ENCODE results near the gene ATOH1. TPM values are rescaled to one million over a fixed set of nuclear protein-coding genes. Genes with fewer than 3 reads are reported as not detected.

ATOH1 gene
- total and polyA plus RNA-seq, 2 of the 4 experiments (the other 2 are of a cell fraction) = not detected

DNA sequence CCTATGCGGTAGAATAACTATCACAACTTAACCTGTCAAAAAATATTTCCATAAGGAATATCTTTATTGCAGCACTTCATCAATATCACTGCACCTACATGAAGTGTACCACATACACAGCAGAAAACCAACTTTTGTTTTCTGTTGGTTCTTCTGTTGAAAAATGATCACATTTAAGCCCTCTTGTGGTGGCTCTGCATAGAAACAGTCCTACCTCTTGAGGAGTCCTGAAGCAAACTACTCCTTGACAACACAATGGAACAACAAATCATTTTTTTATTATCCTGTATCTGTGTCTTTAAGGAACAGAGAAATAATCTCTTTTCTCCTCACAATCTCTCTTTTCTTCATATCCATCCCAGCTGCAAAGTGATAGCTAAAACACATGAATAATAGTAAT, 39.8 kb upstream of the ATOH1 start:
- Histone ChIP-seq H2AK9ac (replicated peaks; ENCODE audit: low read depth, low read length, poor library complexity) (no peak overlapping the region), H2BK15ac (ENCODE audit: low read depth, low read length) (no peak overlapping the region), H3K36me3 (ENCODE audit: control insufficient read depth, insufficient read depth, low read length) (no peaks in the 10 kb centered on the region), H3K27me3 (ENCODE audit: control insufficient read depth, insufficient read depth, low read length) (peaks cover 4% of the 10 kb centered on the region; the same call in 1 of the 2 replicates), H3K9me3 (ENCODE audit: control insufficient read depth, insufficient read depth, low read length) (no peaks in the 10 kb centered on the region), H2BK5ac (ENCODE audit: low read depth, low read length, poor library complexity, severe bottlenecking) (no peak overlapping the region), H4K8ac (ENCODE audit: low read depth in 2 of 2, low read length in 2 of 2) (no peak overlapping the region), H2AK5ac (ENCODE audit: low read depth, low read length) (no peak overlapping the region), H3K23ac (ENCODE audit: low read depth, low read length) (no peak overlapping the region), H2BK120ac (ENCODE audit: low read depth, low read length) (no peak overlapping the region), H3K27ac (ENCODE audit: insufficient read depth, low read length) (no peak overlapping the region), H3K56ac (ENCODE audit: extremely low read depth, insufficient read depth, low read length) (no peak overlapping the region), H3K14ac (replicated peaks; ENCODE audit: low read depth, low read length) (no peak overlapping the region), H3K18ac (ENCODE audit: low read depth, low read length) (no peak overlapping the region), H4K5ac (ENCODE audit: low read depth, low read length) (no peak overlapping the region), H3K4me3 (ENCODE audit: insufficient read depth, low read depth, low read length) (no peak overlapping the region), H3K9ac (ENCODE audit: low read depth, low read length) (no peak overlapping the region), H3K79me1 (ENCODE audit: low read depth in 1 of 2, low read length in 2 of 2) (no peaks in the 10 kb centered on the region), H3K9me1 (ENCODE audit: insufficient read depth, low read length) (no peaks in the 10 kb centered on the region), H3K4me1 (ENCODE audit: control insufficient read depth, insufficient read depth, low read length) (no peaks in the 10 kb centered on the region), H2AFZ (replicated peaks; ENCODE audit: low read length, poor library complexity) (no peak overlapping the region), H3K4me2 (ENCODE audit: low read depth, low read length) (no peak overlapping the region), H4K20me1 (ENCODE audit: insufficient read depth, low read length) (no peaks in the 10 kb centered on the region), H2BK20ac (ENCODE audit: low read depth, low read length) (no peak overlapping the region), H4K91ac (ENCODE audit: insufficient read depth, low read depth, low read length) (no peak overlapping the region), H3K4ac (ENCODE audit: low read depth, low read length) (no peak overlapping the region)
- POLR2A ChIA-PET (ENCODE audit: unreplicated experiment) = no interaction called here
- in situ Hi-C loops (cut with MboI; ENCODE audit: low sequenced_read_pairs) (loop anchor here (25.0 kb wide), 1 partner anchor 1324 kb away; no protein-coding TSS in a partner anchor), dilution Hi-C loops (cut with HindIII; ENCODE audit: low sequenced_read_pairs, unreplicated experiment) (no loop called here), intact Hi-C loops (cut with micrococcal nuclease) (loop anchor here (5.0 kb wide), 1 partner anchor 664 kb away; the partner anchor contains the start of gene PDLIM5)
- ATAC-seq (ENCODE audit: low read depth) = peak; percentile 63
- WGBS, 2 experiments (ENCODE audit: extremely low coverage in 2 of 2, insufficient read length in 1 of 2) = no CpG with 5 or more reads among the region's 1 CpG
- peak; percentile 10 for DNase-seq
- BruUV-seq (replicated peaks) = no TSS peak
- TF ChIP-seq SMC3 (IDR thresholded peaks at IDR 0.05; ENCODE audit: low read depth, low read length) (peak; percentile 23; the same call in 1 of the 2 replicates), CEBPB (IDR thresholded peaks at IDR 0.05; ENCODE audit: low read depth, low read length) (no peak)
- TF ChIP-seq, protein P1, sequence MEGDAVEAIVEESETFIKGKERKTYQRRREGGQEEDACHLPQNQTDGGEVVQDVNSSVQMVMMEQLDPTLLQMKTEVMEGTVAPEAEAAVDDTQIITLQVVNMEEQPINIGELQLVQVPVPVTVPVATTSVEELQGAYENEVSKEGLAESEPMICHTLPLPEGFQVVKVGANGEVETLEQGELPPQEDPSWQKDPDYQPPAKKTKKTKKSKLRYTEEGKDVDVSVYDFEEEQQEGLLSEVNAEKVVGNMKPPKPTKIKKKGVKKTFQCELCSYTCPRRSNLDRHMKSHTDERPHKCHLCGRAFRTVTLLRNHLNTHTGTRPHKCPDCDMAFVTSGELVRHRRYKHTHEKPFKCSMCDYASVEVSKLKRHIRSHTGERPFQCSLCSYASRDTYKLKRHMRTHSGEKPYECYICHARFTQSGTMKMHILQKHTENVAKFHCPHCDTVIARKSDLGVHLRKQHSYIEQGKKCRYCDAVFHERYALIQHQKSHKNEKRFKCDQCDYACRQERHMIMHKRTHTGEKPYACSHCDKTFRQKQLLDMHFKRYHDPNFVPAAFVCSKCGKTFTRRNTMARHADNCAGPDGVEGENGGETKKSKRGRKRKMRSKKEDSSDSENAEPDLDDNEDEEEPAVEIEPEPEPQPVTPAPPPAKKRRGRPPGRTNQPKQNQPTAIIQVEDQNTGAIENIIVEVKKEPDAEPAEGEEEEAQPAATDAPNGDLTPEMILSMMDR (conservative IDR thresholded peaks at IDR 0.05; ENCODE audit: low read depth, low read length) = peak; percentile 37
- CTCF ChIA-PET = no interaction called here

All from IMR-90 (cell line).